Measurements from ENCODE around the gene RAB44. TPM values are rescaled to one million over a fixed set of nuclear protein-coding genes. Genes with fewer than 3 reads are reported as not detected.

The RAB44 gene
- polyA plus RNA-seq, 4 donors, result 0.07 to 0.22 (median 0.18) TPM; not detected in 1

DNA sequence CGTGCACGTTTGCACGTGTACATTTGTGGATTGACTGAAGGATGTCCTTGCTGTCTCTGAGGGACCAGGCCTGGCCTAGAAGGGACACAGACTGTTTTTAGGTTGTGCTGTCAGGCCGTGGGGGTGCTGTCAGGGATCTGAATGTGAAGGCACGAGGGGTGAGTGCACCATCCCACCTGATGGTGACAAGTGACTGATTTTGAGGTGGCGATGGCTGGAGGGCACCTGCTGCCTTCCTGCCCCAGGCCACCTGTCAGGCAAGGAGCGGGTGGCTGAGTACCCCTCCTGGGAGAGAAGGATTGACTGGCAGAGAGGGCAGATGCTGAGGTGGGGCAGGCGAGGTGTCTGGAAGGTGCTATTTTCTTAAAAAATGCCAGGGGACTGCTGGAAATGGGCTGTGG lies 1.2 kb downstream of the RAB44 start:
- Histone ChIP-seq H3K4me3 (ENCODE audit: low read depth in 1 of 3, low read length in 3 of 3) (no peak overlapping the region), H3K27ac (ENCODE audit: low read depth in 1 of 3, low read length in 2 of 3) (peak overlapping the region in 2 of 3 donors; percentile 8 to 65), H3K4me1 (ENCODE audit: control insufficient read depth in 3 of 3, insufficient read depth in 2 of 3, low read depth in 1 of 3, low read length in 2 of 3) (peaks cover 0 to 17% (median 2%) of the 10 kb centered on the region in 3 donors), H3K9me3 (ENCODE audit: control insufficient read depth in 2 of 2, insufficient read depth in 1 of 2, low read depth in 1 of 2, low read length in 1 of 2) (no peaks in the 10 kb centered on the region), H3K36me3 (ENCODE audit: control insufficient read depth in 3 of 3, insufficient read depth in 2 of 3, low read depth in 1 of 3, low read length in 3 of 3) (no peaks in the 10 kb centered on the region), H3K27me3 (ENCODE audit: control insufficient read depth in 3 of 3, insufficient read depth in 3 of 3, low read length in 3 of 3) (no peaks in the 10 kb centered on the region)
- FAIRE-seq (no peak), DNase-seq (no peak)
- 63 to 80% (median 64%) methylated on average over 8 of the region's 8 CpGs for WGBS, 3 donors

- Histone ChIP-seq H3K9me3 (ENCODE audit: control insufficient read depth in 2 of 2, insufficient read depth in 1 of 2, low read depth in 1 of 2, low read length in 1 of 2) (no peaks in the 10 kb centered on the region), H3K27ac (ENCODE audit: low read depth in 1 of 3, low read length in 2 of 3) (peak overlapping the region; percentile 5 to 65 (median 22)), H3K36me3 (ENCODE audit: control insufficient read depth in 3 of 3, insufficient read depth in 2 of 3, low read depth in 1 of 3, low read length in 3 of 3) (no peaks in the 10 kb centered on the region), H3K27me3 (ENCODE audit: control insufficient read depth in 3 of 3, insufficient read depth in 3 of 3, low read length in 3 of 3) (no peaks in the 10 kb centered on the region), H3K4me1 (ENCODE audit: control insufficient read depth in 3 of 3, insufficient read depth in 2 of 3, low read depth in 1 of 3, low read length in 2 of 3) (peaks cover 0 to 17% (median 2%) of the 10 kb centered on the region in 3 donors), H3K4me3 (ENCODE audit: low read depth in 1 of 3, low read length in 3 of 3) (no peak overlapping the region)
- no peak for FAIRE-seq
- WGBS, 3 donors, result 14 to 70% (median 44%) methylated on average over 7 of the region's 7 CpGs
- peak; percentile 92 for DNase-seq
Observed at GRCh38 chr6:36699348-36699747, 1.7 kb downstream of the RAB44 start.

DNA sequence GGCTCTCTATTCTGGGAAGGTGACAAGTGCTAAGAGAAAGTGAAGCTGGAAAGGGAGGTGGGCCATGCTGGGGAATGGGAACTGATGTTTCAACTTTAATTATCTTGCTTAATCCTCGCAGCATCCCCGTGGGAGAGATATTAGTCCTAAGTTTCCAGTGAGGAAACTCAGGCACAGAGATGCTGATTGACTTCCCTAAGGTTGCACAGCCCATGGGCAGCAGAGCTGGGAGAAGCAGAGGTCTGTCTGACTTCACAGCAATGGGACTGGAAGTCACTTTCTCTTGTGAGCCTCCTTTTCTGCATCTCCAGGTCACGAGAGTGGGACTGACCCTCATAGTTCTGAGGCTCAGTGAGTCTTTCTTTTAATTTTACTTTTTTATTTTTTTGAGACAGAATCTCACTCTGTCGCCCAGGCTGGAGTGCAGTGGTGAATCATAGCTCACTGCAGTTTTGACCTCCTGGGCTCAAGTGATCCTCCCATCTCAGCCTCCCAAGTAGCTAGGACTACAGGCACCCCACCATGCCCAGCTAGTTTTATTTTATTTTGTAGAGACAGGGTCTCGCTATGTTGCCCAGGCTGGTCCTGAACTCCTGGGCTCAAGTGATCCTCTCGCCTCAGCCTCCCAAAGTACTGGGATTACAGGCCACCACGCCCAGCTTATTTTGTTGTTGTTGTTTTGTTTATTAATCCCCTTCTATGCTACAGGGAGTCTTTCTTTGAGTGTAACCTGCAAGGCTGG lies 2.6 kb downstream of the RAB44 start:
- Histone ChIP-seq H3K4me3 (ENCODE audit: low read depth in 1 of 3, low read length in 3 of 3) (no peak overlapping the region), H3K27me3 (ENCODE audit: control insufficient read depth in 3 of 3, insufficient read depth in 3 of 3, low read length in 3 of 3) (no peaks in the 10 kb centered on the region), H3K9me3 (ENCODE audit: control insufficient read depth in 2 of 2, insufficient read depth in 1 of 2, low read depth in 1 of 2, low read length in 1 of 2) (no peaks in the 10 kb centered on the region), H3K27ac (ENCODE audit: low read depth in 1 of 3, low read length in 2 of 3) (no peak overlapping the region), H3K4me1 (ENCODE audit: control insufficient read depth in 3 of 3, insufficient read depth in 2 of 3, low read depth in 1 of 3, low read length in 2 of 3) (peaks cover 0 to 17% (median 2%) of the 10 kb centered on the region in 3 donors), H3K36me3 (ENCODE audit: control insufficient read depth in 3 of 3, insufficient read depth in 2 of 3, low read depth in 1 of 3, low read length in 3 of 3) (no peaks in the 10 kb centered on the region)
- DNase-seq (no peak), FAIRE-seq (no peak)
- 92 to 93% (median 92%) methylated on average over 7 of the region's 7 CpGs for whole genome bisulfite sequencing, 3 donors

DNA sequence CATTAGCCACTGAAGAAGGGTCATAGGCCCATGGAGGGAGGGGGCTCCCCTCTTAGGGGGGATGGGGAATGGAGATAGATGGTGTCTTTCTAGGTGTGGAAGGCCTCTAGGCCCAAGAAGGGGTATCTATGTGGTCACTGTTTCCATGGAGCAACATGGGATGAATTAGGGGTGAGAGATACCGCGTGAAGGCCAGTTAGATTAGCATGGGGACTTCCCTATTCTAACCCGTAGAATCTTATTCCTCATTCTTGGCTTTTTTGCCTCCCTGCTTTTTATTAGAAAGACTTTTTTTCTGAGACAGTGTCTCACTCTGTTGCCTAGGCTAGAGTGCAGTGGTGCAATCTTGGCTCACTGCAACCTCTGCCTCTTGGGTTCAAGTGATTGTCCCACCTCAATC lies 3.2 kb downstream of the RAB44 start:
- Histone ChIP-seq H3K9me3 (ENCODE audit: control insufficient read depth in 2 of 2, insufficient read depth in 1 of 2, low read depth in 1 of 2, low read length in 1 of 2) (no peaks in the 10 kb centered on the region), H3K27ac (ENCODE audit: low read depth in 1 of 3, low read length in 2 of 3) (no peak overlapping the region), H3K4me1 (ENCODE audit: control insufficient read depth in 3 of 3, insufficient read depth in 2 of 3, low read depth in 1 of 3, low read length in 2 of 3) (peaks cover 0 to 17% (median 2%) of the 10 kb centered on the region in 3 donors), H3K27me3 (ENCODE audit: control insufficient read depth in 3 of 3, insufficient read depth in 3 of 3, low read length in 3 of 3) (no peaks in the 10 kb centered on the region), H3K4me3 (ENCODE audit: low read depth in 1 of 3, low read length in 3 of 3) (no peak overlapping the region), H3K36me3 (ENCODE audit: control insufficient read depth in 3 of 3, insufficient read depth in 2 of 3, low read depth in 1 of 3, low read length in 3 of 3) (no peaks in the 10 kb centered on the region)
- DNase-seq (no peak), FAIRE-seq (no peak)
- WGBS, 3 donors, result 87 to 94% (median 89%) methylated on average over 3 of the region's 3 CpGs

DNA sequence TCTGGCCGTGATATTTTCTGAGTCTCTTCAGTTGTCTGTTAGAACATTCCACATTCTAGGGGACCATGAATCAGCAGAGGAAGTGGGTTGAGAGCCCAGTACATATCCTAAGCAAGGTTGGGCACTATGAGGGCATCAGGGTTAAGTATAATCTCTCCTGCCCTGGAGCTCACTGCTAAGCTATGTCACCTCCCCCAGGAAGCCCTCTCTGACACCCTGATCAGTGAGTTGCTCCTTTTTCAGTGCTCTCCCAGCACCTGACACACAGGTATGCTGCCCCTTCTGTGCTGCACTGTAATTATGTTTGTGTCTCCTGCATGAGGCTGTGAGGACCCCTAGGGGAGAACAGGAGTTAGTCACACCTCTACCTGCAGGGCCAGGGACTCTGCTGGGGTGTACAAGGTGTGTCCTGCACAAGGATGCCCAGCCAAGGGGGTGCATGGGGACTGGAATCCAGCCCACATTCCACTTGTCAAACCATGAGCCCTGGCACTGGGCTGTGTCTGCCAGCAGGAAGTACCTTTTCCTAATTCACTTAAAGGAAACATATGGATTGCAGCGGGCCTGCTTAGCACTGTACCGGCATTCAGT lies 3.9 kb downstream of the RAB44 start:
- Histone ChIP-seq H3K4me1 (ENCODE audit: control insufficient read depth in 3 of 3, insufficient read depth in 2 of 3, low read depth in 1 of 3, low read length in 2 of 3) (peaks cover 0 to 17% (median 2%) of the 10 kb centered on the region in 3 donors), H3K9me3 (ENCODE audit: control insufficient read depth in 2 of 2, insufficient read depth in 1 of 2, low read depth in 1 of 2, low read length in 1 of 2) (no peaks in the 10 kb centered on the region), H3K27me3 (ENCODE audit: control insufficient read depth in 3 of 3, insufficient read depth in 3 of 3, low read length in 3 of 3) (no peaks in the 10 kb centered on the region), H3K36me3 (ENCODE audit: control insufficient read depth in 3 of 3, insufficient read depth in 2 of 3, low read depth in 1 of 3, low read length in 3 of 3) (no peaks in the 10 kb centered on the region), H3K4me3 (ENCODE audit: low read depth in 1 of 3, low read length in 3 of 3) (no peak overlapping the region), H3K27ac (ENCODE audit: low read depth in 1 of 3, low read length in 2 of 3) (no peak overlapping the region)
- 84 to 93% (median 87%) methylated on average over 3 of the region's 3 CpGs for WGBS, 3 donors
- DNase-seq, result peak; percentile 52 to 56
- no peak for FAIRE-seq

- no peaks in the 10 kb centered on the region for H3K36me3 ChIP-seq (ENCODE audit: control insufficient read depth in 3 of 3, insufficient read depth in 2 of 3, low read depth in 1 of 3, low read length in 3 of 3)
- WGBS, 3 donors, result 88 to 98% (median 90%) methylated on average over 3 of the region's 3 CpGs
- FAIRE-seq (no peak), DNase-seq (no peak)
- H3K4me3 ChIP-seq (ENCODE audit: low read depth in 1 of 3, low read length in 3 of 3), result no peak overlapping the region
- no peak overlapping the region for H3K27ac ChIP-seq (ENCODE audit: low read depth in 1 of 3, low read length in 2 of 3)
- H3K9me3 ChIP-seq (ENCODE audit: control insufficient read depth in 2 of 2, insufficient read depth in 1 of 2, low read depth in 1 of 2, low read length in 1 of 2), result no peaks in the 10 kb centered on the region
- H3K27me3 ChIP-seq (ENCODE audit: control insufficient read depth in 3 of 3, insufficient read depth in 3 of 3, low read length in 3 of 3), result no peaks in the 10 kb centered on the region
- H3K4me1 ChIP-seq (ENCODE audit: control insufficient read depth in 3 of 3, insufficient read depth in 2 of 3, low read depth in 1 of 3, low read length in 2 of 3), result peaks cover 0 to 17% (median 2%) of the 10 kb centered on the region in 3 donors
Observed at GRCh38 chr6:36702656-36703055, 5.0 kb downstream of the RAB44 start.

DNA sequence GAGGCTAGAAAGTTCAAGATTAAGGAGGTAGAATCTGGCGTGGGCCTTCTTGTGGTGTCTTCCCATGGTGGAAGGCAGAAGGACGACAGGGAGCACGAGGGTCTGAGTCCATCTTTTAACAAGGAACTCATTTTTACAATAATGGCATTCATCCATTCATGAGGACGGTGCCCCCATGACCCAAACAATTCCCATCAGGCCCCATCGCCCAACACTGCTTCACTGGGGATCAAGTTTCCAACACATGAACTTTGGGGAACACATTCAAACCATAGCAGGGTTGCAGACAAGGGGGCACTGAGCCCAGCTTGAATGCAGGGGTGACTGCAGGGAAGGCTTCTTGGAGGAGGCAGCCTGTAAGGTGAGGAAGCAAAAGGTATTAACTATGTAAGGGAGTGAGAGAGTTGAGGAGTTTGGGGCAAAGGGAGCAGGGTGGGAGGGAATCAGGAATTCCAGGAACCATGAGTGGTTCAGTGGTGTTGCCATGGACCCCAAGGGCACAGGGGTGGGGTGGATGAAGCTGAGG lies 5.5 kb downstream of the RAB44 start:
- Histone ChIP-seq H3K9me3 (ENCODE audit: control insufficient read depth in 2 of 2, insufficient read depth in 1 of 2, low read depth in 1 of 2, low read length in 1 of 2) (no peaks in the 10 kb centered on the region), H3K27ac (ENCODE audit: low read depth in 1 of 3, low read length in 2 of 3) (no peak overlapping the region), H3K36me3 (ENCODE audit: control insufficient read depth in 3 of 3, insufficient read depth in 2 of 3, low read depth in 1 of 3, low read length in 3 of 3) (no peaks in the 10 kb centered on the region), H3K4me1 (ENCODE audit: control insufficient read depth in 3 of 3, insufficient read depth in 2 of 3, low read depth in 1 of 3, low read length in 2 of 3) (peaks cover 0 to 15% (median 2%) of the 10 kb centered on the region in 3 donors), H3K27me3 (ENCODE audit: control insufficient read depth in 3 of 3, insufficient read depth in 3 of 3, low read length in 3 of 3) (no peaks in the 10 kb centered on the region), H3K4me3 (ENCODE audit: low read depth in 1 of 3, low read length in 3 of 3) (no peak overlapping the region)
- DNase-seq, result no peak
- no peak for FAIRE-seq
- 87 to 94% (median 91%) methylated on average over 5 of the region's 5 CpGs for WGBS, 3 donors

GRCh38 chr6:36703982-36704381 lies 6.4 kb downstream of the RAB44 start:
- Histone ChIP-seq H3K36me3 (ENCODE audit: control insufficient read depth in 3 of 3, insufficient read depth in 2 of 3, low read depth in 1 of 3, low read length in 3 of 3) (no peaks in the 10 kb centered on the region), H3K27me3 (ENCODE audit: control insufficient read depth in 3 of 3, insufficient read depth in 3 of 3, low read length in 3 of 3) (no peaks in the 10 kb centered on the region), H3K9me3 (ENCODE audit: control insufficient read depth in 2 of 2, insufficient read depth in 1 of 2, low read depth in 1 of 2, low read length in 1 of 2) (no peaks in the 10 kb centered on the region), H3K4me1 (ENCODE audit: control insufficient read depth in 3 of 3, insufficient read depth in 2 of 3, low read depth in 1 of 3, low read length in 2 of 3) (peaks cover 0 to 8% (median 1%) of the 10 kb centered on the region in 3 donors), H3K4me3 (ENCODE audit: low read depth in 1 of 3, low read length in 3 of 3) (no peak overlapping the region), H3K27ac (ENCODE audit: low read depth in 1 of 3, low read length in 2 of 3) (no peak overlapping the region)
- DNase-seq, result no peak
- no peak for FAIRE-seq
- 93 to 96% (median 95%) methylated on average over 18 of the region's 18 CpGs for WGBS, 3 donors

All from small intestine (tissue), 7 donors.